Small intestine (tissue), 7 donors: Measurements from ENCODE around the gene PCDHB13. TPM values are rescaled to one million over a fixed set of nuclear protein-coding genes. Genes with fewer than 3 reads are reported as not detected.
A peak's percentile ranks its signal among the peaks of the same experiment; 100 is the strongest.
"Not testable (repeated sequence)": the region's sequence is repeated elsewhere in the genome, so short reads cannot be mapped to it uniquely, and the experiment has no call there.

Experiments
- DNase-seq, 2 donors: peaks; one replicate each; pipeline versions ENCODE4 v3.0.0 to v3.0.0-alpha.2; 2013
- FAIRE-seq: peaks from 2 replicates; lab custom pipeline; 2012; peaks lifted over from hg19 to GRCh38; lab: Jason Lieb, UNC
- H3K27ac ChIP-seq, 3 donors: one replicate each; pipeline ENCODE4 v1.5.1; 2013; ENCODE audit warnings: low read length in 2 of 3, mild to moderate bottlenecking in 2 of 3, control low read depth in 1 of 3, inconsistent platforms in 1 of 3, low read depth in 1 of 3, moderate library complexity in 1 of 3
- H3K27me3 ChIP-seq, 3 donors: one replicate each; pipeline ENCODE4 v1.6.1; 2013; ENCODE audit warnings: low read length in 3 of 3, inconsistent platforms in 1 of 3; ENCODE audit not compliant: control insufficient read depth in 3 of 3, insufficient read depth in 3 of 3
- H3K36me3 ChIP-seq, 3 donors: one replicate each; pipeline ENCODE4 v1.6.1; 2013; ENCODE audit warnings: low read length in 3 of 3, inconsistent platforms in 1 of 3, low read depth in 1 of 3, mild to moderate bottlenecking in 1 of 3, moderate library complexity in 1 of 3; ENCODE audit not compliant: control insufficient read depth in 3 of 3, insufficient read depth in 2 of 3
- H3K4me1 ChIP-seq, 3 donors: one replicate each; pipeline ENCODE4 v1.6.1; 2013; ENCODE audit warnings: low read length in 2 of 3, inconsistent platforms in 1 of 3, low read depth in 1 of 3, mild to moderate bottlenecking in 1 of 3, moderate library complexity in 1 of 3; ENCODE audit not compliant: control insufficient read depth in 3 of 3, insufficient read depth in 2 of 3
- H3K4me3 ChIP-seq, 3 donors: one replicate each; pipeline ENCODE4 v1.5.1; 2013; ENCODE audit warnings: low read length in 3 of 3, control low read depth in 1 of 3, inconsistent platforms in 1 of 3, low read depth in 1 of 3, mild to moderate bottlenecking in 1 of 3, moderate library complexity in 1 of 3
- H3K9me3 ChIP-seq, 2 donors: one replicate each; pipeline ENCODE4 v1.6.1; 2013; ENCODE audit warnings: low read depth in 1 of 2, low read length in 1 of 2; ENCODE audit not compliant: control insufficient read depth in 2 of 2, insufficient read depth in 1 of 2
- WGBS, 3 donors: extraction: QIAGEN DNeasy Blood & Tissue Kit; methylation state at CpG; one replicate each; pipeline ENCODE4 v1.1.7; 2013; 5-methylcytosine and 5-hydroxymethylcytosine counted together
- polyA plus RNA-seq, 4 donors: library from polyadenylated mRNA; stranded (reverse) in 3 of 4; unstranded in 1 of 4; fragments of 200-250 nt in 3 of 4; fragments of 120-200 nt in 1 of 4; gene quantifications; one replicate each; pipeline versions ENCODE4 v1.2.1 to v1.2.3, GENCODE V29; 2013
- donor health status: healthy with polysubstance abuse.
- donor health status: control.
- donor health status: control.
- donor health status: Bipolar disorder and iron deficiency.
- donor health status: healthy.

The PCDHB13 gene
- polyA plus RNA-seq, 4 donors, result 0.49 to 0.71 TPM; not detected in 2

DNA sequence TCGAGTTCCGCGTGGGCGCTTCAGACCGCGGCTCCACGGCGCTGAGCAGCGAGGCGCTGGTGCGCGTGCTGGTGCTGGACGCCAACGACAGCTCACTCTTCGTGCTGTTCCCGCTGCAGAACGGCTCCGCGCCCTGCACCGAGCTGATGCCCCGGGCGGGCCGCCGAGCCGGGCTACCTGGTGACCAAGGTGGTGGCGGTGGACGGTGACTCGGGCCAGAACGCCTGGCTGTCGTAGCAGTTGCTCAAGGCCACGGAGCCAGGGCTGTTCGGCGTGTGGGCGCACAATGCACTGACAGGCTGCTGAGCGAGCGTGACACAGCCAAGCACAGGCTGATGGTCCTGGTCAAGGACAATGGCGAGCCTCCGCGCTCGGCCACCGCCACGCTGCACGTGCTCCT, 27.8 kb downstream of the PCDHB13 start:
- DNase-seq (no peak), FAIRE-seq (no peak)
- Histone ChIP-seq H3K27ac (no peak overlapping the region), H3K4me3 (no peak overlapping the region), H3K4me1 (no peaks in the 10 kb centered on the region), H3K36me3 (no peaks in the 10 kb centered on the region), H3K9me3 (peaks cover 3 to 51% of the 10 kb centered on the region in 2 donors), H3K27me3 (no peaks in the 10 kb centered on the region)
- WGBS, 3 donors, result 33 to 61% (median 53%) methylated on average over 43 of the region's 43 CpGs

DNA sequence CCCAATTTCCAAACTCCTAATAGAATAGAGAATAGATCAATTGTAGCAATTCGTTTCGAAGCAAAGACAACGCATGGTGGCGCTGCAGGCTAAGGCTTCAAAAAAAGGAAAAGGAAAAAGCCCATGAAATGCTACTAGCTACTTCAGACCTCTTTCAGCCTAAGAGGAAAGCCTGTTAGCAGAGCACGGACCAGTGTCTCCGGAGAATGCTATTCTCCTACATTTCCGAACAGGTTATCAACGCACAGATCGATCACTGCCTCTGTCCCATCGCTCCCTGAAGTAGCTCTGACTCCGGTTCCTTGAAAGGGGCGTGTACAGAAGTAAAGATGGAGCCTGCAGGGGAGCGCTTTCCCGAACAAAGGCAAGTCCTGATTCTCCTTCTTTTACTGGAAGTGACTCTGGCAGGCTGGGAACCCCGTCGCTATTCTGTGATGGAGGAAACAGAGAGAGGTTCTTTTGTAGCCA, 31.6 kb downstream of the PCDHB13 start, which contains the start of gene PCDHB15:
PCDHB15 (plus strand) TSS at position 146 of the 468 bp plus-strand sequence; CDS start at position 330, 184 bp downstream.
- DNase-seq (peak in 1 of 2 donors; percentile 3), FAIRE-seq (no peak)
- Histone ChIP-seq H3K27me3 (no peaks in the 10 kb centered on the region), H3K4me3 (peak within 1 kb of the TSS in 1 of 3 donors; percentile 9), H3K36me3 (no peaks in the 10 kb centered on the region), H3K27ac (no peak within 1 kb of the TSS), H3K4me1 (no peaks in the 10 kb centered on the region), H3K9me3 (peaks cover 4 to 63% of the 10 kb centered on the region in 2 donors)
- 11 to 29% (median 18%) methylated on average over 16 of the region's 16 CpGs for WGBS, 3 donors

DNA sequence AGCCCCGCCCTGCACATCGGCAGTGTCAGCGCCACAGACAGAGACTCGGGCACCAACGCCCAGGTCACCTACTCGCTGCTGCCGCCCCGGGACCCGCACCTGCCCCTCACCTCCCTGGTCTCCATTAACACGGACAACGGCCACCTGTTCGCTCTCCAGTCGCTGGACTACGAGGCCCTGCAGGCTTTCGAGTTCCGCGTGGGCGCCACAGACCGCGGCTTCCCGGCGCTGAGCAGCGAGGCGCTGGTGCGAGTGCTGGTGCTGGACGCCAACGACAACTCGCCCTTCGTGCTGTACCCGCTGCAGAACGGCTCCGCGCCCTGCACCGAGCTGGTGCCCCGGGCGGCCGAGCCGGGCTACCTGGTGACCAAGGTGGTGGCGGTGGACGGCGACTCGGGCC, 33.3 kb downstream of the PCDHB13 start:
- not testable (repeated sequence) for DNase-seq, H3K36me3 ChIP-seq, FAIRE-seq, H3K4me1 ChIP-seq, H3K27me3 ChIP-seq, H3K4me3 ChIP-seq, H3K27ac ChIP-seq
- WGBS, 3 donors, result 52 to 72% (median 68%) methylated on average over 22 to 29 of the region's 42 CpGs
- H3K9me3 ChIP-seq, result peaks cover 4 to 56% of the 10 kb centered on the region in 2 donors

DNA sequence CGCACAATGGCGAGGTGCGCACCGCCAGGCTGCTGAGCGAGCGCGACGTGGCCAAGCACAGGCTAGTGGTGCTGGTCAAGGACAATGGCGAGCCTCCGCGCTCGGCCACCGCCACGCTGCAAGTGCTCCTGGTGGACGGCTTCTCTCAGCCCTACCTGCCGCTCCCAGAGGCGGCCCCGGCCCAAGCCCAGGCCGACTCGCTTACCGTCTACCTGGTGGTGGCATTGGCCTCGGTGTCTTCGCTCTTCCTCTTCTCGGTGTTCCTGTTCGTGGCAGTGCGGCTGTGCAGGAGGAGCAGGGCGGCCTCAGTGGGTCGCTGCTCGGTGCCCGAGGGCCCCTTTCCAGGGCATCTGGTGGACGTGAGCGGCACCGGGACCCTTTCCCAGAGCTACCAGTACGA, 33.7 kb downstream of the PCDHB13 start:
- not testable (repeated sequence) for H3K27me3 ChIP-seq, H3K4me1 ChIP-seq, H3K36me3 ChIP-seq, H3K27ac ChIP-seq, H3K4me3 ChIP-seq, FAIRE-seq, DNase-seq
- WGBS, 3 donors, result 52 to 70% (median 62%) methylated on average over 18 to 34 of the region's 34 CpGs
- H3K9me3 ChIP-seq, result peaks cover 3 to 55% of the 10 kb centered on the region in 2 donors

DNA sequence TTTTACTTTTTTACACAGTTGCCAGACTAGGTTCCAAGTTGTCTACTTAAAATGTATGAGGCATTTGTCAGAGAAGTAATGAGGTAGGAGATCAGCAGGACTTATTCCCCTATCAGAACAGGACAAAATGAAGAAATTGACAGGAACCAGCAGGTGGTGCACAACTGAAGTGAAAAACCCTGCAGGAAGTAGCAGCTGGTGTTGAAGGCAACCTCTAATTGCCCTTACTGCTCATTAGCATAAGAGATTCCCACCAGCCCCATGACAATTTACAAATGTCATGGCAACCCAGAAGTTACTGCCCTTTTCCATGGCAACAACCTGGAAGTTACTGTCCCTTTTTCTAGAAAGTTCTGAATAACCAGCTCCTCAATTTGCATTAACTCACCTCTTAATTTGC, 36.9 kb downstream of the PCDHB13 start:
- Histone ChIP-seq H3K4me3 (no peak overlapping the region), H3K27ac (no peak overlapping the region), H3K4me1 (no peaks in the 10 kb centered on the region), H3K36me3 (no peaks in the 10 kb centered on the region), H3K9me3 (peaks cover 3 to 54% of the 10 kb centered on the region in 2 donors), H3K27me3 (no peaks in the 10 kb centered on the region)
- no peak for FAIRE-seq
- no peak for DNase-seq

DNA sequence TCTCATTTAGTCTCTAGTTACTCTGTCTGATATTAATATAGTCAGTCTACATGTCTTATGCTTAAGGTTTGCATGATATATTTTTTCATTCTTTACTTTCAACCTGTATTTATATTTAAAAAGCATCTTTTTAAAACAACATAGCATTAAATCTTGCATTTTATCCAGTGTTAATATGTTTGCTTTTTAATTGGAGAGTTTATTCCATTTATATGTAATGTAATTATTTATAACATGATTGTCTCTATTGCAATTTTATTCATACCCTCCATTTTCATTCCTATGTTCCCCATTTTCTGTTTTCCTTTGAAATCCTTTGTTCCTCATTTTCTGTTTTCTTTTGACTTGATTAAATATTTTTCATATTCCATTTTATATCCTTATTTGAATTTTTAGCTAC, 44.7 kb downstream of the PCDHB13 start:
- Histone ChIP-seq H3K4me1 (no peaks in the 10 kb centered on the region), H3K9me3 (peaks cover 3 to 44% of the 10 kb centered on the region in 2 donors), H3K4me3 (no peak overlapping the region), H3K27ac (no peak overlapping the region), H3K36me3 (no peaks in the 10 kb centered on the region), H3K27me3 (no peaks in the 10 kb centered on the region)
- DNase-seq (no peak), FAIRE-seq (no peak)

DNA sequence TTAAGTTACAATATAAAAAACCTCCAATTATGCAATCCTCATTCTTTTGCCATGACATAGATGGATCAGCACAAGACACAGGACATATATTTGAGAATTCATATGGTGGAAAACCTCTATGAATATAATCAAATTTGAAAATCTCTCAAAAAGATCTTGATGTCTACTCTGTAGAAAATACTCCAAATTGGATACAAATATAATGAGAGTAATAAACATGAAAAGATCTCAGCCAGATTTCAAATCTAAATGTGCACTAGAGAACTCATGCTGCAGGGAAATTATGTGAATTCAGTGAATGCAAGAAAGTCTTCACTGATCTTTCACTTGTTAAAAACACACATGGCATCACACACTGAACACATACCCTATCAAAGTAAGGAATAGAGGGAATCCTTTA, 45.2 kb downstream of the PCDHB13 start:
- Histone ChIP-seq H3K27me3 (no peaks in the 10 kb centered on the region), H3K27ac (no peak overlapping the region), H3K4me1 (no peaks in the 10 kb centered on the region), H3K4me3 (no peak overlapping the region), H3K36me3 (no peaks in the 10 kb centered on the region), H3K9me3 (peaks cover 3 to 40% of the 10 kb centered on the region in 2 donors)
- FAIRE-seq, result no peak
- no peak for DNase-seq

DNA sequence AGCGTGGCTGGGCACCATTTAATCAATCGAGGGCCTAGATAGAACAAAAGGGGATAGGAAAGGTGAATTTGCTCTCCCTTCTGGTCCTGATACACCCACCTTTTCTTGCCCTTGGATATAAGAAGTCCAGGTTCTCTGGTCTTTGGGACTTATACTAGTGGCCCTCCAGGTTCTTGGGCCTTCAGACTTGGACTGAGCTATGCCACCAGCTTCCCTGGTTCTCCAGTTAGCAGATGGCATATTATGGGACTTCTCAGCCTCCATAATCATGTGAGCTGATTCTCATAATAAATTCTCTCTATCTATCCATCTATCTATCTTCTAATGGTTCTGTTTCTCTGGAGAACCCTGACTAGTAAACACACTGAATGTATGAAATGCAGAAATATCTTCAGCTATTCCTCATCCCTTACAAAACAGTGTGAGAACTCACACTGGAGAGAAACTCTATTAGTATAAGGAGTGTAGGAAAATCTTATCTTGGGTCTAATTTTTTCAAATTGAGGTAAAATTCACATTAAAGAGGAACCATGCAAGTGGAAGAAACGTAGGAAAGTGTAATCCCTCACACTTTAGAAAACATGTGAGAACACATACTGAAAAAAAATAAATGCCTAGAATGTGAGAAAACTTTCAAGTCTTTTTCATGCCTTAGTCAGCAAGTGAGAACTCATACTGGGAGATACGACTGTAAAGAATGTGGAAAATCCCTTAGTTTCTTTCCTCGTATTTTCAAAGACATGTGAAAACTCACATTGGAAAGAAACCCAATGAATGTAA, 46.9 kb downstream of the PCDHB13 start:
- Histone ChIP-seq H3K36me3 (no peaks in the 10 kb centered on the region), H3K4me1 (no peaks in the 10 kb centered on the region), H3K27me3 (no peaks in the 10 kb centered on the region), H3K9me3 (peaks cover 3 to 41% of the 10 kb centered on the region in 2 donors), H3K27ac (no peak overlapping the region), H3K4me3 (no peak overlapping the region)
- DNase-seq (peak in 1 of 2 donors; percentile 2), FAIRE-seq (no peak)
- 58 to 67% (median 67%) methylated on average over 5 of the region's 5 CpGs for WGBS, 3 donors

DNA sequence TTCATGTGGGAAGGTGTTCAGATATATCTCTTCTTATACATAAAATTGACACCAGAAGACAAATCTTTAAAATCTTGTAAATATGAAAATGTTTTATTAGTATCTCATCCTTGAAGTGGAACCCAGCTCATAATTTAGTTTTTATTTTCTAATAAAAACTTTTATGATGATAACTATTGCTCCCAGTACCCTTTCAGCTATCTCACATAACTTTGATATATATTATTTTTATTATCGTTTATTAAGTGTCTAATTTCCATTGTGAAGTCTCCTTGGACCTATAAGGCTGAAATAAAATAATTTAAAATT, 47.5 kb downstream of the PCDHB13 start:
- WGBS, 3 donors, result 27 to 75% (median 55%) methylated on average over 1 of the region's 1 CpG
- no peak overlapping the region for H3K4me3 ChIP-seq

More for the DNA sequence above, 47.5 kb downstream of the PCDHB13 start:
- Histone ChIP-seq H3K9me3 (peaks cover 3 to 46% of the 10 kb centered on the region in 2 donors), H3K4me1 (no peaks in the 10 kb centered on the region), H3K27ac (no peak overlapping the region), H3K27me3 (no peaks in the 10 kb centered on the region), H3K36me3 (no peaks in the 10 kb centered on the region)
- FAIRE-seq (no peak), DNase-seq (no peak)
